ENCODE measurements around the gene ATG2B. TPM values are rescaled to one million over a fixed set of nuclear protein-coding genes. Genes with fewer than 3 reads are reported as not detected.

The ATG2B gene
- total and polyA plus RNA-seq, 2 donors (not counting 1 experiment from before 2014, with no cell fraction given) = 8.1 to 39.6 TPM

DNA sequence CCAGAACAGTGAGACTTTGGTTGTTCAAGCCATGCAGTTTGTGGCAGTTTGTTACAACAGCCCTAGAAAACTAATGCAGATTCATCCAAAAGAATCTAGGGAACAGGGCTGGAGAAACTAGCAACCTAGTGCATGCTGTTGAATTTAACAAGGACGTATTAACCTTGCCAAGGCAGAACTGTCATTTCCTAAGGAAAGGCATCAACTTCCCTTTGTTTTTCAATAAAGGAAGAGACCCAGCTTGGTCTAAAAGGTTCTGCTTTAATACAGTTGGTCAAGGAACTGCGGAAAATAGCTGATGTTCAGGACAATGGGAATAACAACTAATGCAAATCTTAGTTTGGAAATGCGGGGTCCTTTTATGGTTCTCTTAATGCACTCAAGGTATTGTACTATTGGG, 40.3 kb upstream of the ATG2B start:
- Histone ChIP-seq H3K79me2 (ENCODE audit: control insufficient read depth, insufficient read depth, low read length) (no peaks in the 10 kb centered on the region), H3K9ac (ENCODE audit: low read length) (no peak overlapping the region), H3K27me3 (replicated peaks in 1 of 4; ENCODE audit: control extremely low read depth in 1 of 4, control insufficient read depth in 3 of 4, insufficient read depth in 4 of 4, low read length in 3 of 4) (peaks cover 0 to 11% (median 0%) of the 10 kb centered on the region in 4 experiments), H3K27ac (ENCODE audit: low read length in 2 of 2) (no peak overlapping the region), H4K20me1 (ENCODE audit: control insufficient read depth, insufficient read depth, low read length, poor library complexity, severe bottlenecking) (no peaks in the 10 kb centered on the region), H3K4me3 (ENCODE audit: control extremely low read depth in 1 of 5, extremely low read depth in 1 of 5, insufficient read depth in 1 of 5, low read depth in 2 of 5, low read length in 4 of 5) (no peak overlapping the region), H3K4me2 (replicated peaks; ENCODE audit: low read depth, low read length, poor library complexity, severe bottlenecking) (no peak overlapping the region), H2AFZ (ENCODE audit: insufficient read depth, low read depth, low read length, poor library complexity, severe bottlenecking) (no peak overlapping the region), H3K36me3 (replicated peaks in 1 of 2; ENCODE audit: control extremely low read depth in 1 of 2, control insufficient read depth in 1 of 2, extremely low read depth in 1 of 2, insufficient read depth in 2 of 2, low read length in 1 of 2) (no peaks in the 10 kb centered on the region), H3K9me3 (ENCODE audit: control extremely low read depth in 1 of 3, control insufficient read depth in 2 of 3, insufficient read depth in 1 of 3, low read length in 2 of 3) (no peaks in the 10 kb centered on the region), H3K4me1 (ENCODE audit: control insufficient read depth in 2 of 2, insufficient read depth in 2 of 2, low read length in 2 of 2) (no peaks in the 10 kb centered on the region)
- intact Hi-C loops (cut with micrococcal nuclease) = no loop called here
- ChIA-PET POLR2A (no interaction called here), CTCF (no interaction called here)
- ATAC-seq (ENCODE audit: low read depth) = no peak
- H3K9me3 Mint-ChIP-seq (ENCODE audit: insufficient read depth) = no peaks in the 10 kb centered on the region
- TF ChIP-seq CTCF (IDR thresholded peaks at IDR 0.05) (no peak), EZH2 (IDR thresholded peaks at IDR 0.05; ENCODE audit: borderline replicate concordance, insufficient read depth, low read depth, low read length, poor library complexity, severe bottlenecking) (no peak)
- no peak overlapping the region for H3K27ac Mint-ChIP-seq
- 86% methylated on average over 2 of the region's 3 CpGs for WGBS (ENCODE audit: insufficient coverage)
- H3K27me3 Mint-ChIP-seq = peaks cover 34% of the 10 kb centered on the region
- no peak overlapping the region for H3K4me3 Mint-ChIP-seq
- H3K4me1 Mint-ChIP-seq = no peaks in the 10 kb centered on the region
- no peak for DNase-seq

DNA sequence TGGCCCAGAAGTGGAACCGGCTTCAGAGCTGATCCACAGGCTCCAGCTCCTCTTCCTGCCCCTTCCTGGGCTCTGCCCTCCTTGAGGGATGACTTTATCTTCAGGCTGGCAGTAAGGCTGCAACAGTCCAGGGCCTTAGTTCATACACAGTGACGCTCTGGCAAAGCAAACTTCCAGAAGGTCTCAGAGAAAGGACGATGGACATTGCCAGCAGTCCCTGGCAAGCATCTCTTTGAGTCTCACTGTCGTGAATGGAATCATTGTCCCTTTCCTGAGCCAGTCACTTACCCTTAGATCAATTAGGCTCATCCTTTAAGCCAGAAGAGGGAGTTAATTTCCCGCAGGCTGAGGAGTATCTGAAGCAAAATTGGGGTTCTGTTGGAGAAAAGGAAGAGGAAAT, 37.4 kb upstream of the ATG2B start:
- H3K27ac ChIP-seq (ENCODE audit: low read length in 2 of 2) = no peak overlapping the region
- peaks cover 0 to 11% (median 0%) of the 10 kb centered on the region in 4 experiments for H3K27me3 ChIP-seq (replicated peaks in 1 of 4; ENCODE audit: control extremely low read depth in 1 of 4, control insufficient read depth in 3 of 4, insufficient read depth in 4 of 4, low read length in 3 of 4)
- H4K20me1 ChIP-seq (ENCODE audit: control insufficient read depth, insufficient read depth, low read length, poor library complexity, severe bottlenecking) = no peaks in the 10 kb centered on the region
- no peak overlapping the region for H3K4me3 Mint-ChIP-seq
- no peak overlapping the region for H3K27ac Mint-ChIP-seq
- WGBS (ENCODE audit: insufficient coverage) = 89% methylated on average over 4 of the region's 5 CpGs
- H3K79me2 ChIP-seq (ENCODE audit: control insufficient read depth, insufficient read depth, low read length) = no peaks in the 10 kb centered on the region
- ChIA-PET CTCF (no interaction called here), POLR2A (no interaction called here)
- no peak overlapping the region for H3K9ac ChIP-seq (ENCODE audit: low read length)
- no peak overlapping the region for H3K4me3 ChIP-seq (ENCODE audit: control extremely low read depth in 1 of 5, extremely low read depth in 1 of 5, insufficient read depth in 1 of 5, low read depth in 2 of 5, low read length in 4 of 5)
- no peak for DNase-seq
- no peaks in the 10 kb centered on the region for H3K4me1 Mint-ChIP-seq
- no peaks in the 10 kb centered on the region for H3K9me3 ChIP-seq (ENCODE audit: control extremely low read depth in 1 of 3, control insufficient read depth in 2 of 3, insufficient read depth in 1 of 3, low read length in 2 of 3)
- intact Hi-C loops (cut with micrococcal nuclease) = no loop called here
- H3K9me3 Mint-ChIP-seq (ENCODE audit: insufficient read depth) = no peaks in the 10 kb centered on the region
- H2AFZ ChIP-seq (ENCODE audit: insufficient read depth, low read depth, low read length, poor library complexity, severe bottlenecking) = no peak overlapping the region
- H3K4me1 ChIP-seq (ENCODE audit: control insufficient read depth in 2 of 2, insufficient read depth in 2 of 2, low read length in 2 of 2) = no peaks in the 10 kb centered on the region
- TF ChIP-seq EZH2 (IDR thresholded peaks at IDR 0.05; ENCODE audit: borderline replicate concordance, insufficient read depth, low read depth, low read length, poor library complexity, severe bottlenecking) = no peak
- no peak for TF ChIP-seq CTCF (IDR thresholded peaks at IDR 0.05)
- no peak overlapping the region for H3K4me2 ChIP-seq (replicated peaks; ENCODE audit: low read depth, low read length, poor library complexity, severe bottlenecking)
- H3K27me3 Mint-ChIP-seq = peaks cover 30% of the 10 kb centered on the region
- ATAC-seq (ENCODE audit: low read depth) = no peak
- H3K36me3 ChIP-seq (replicated peaks in 1 of 2; ENCODE audit: control extremely low read depth in 1 of 2, control insufficient read depth in 1 of 2, extremely low read depth in 1 of 2, insufficient read depth in 2 of 2, low read length in 1 of 2) = no peaks in the 10 kb centered on the region
